GM23248 (cell line): ENCODE results near the gene LUC7L3. TPM values are rescaled to one million over a fixed set of nuclear protein-coding genes. Genes with fewer than 3 reads are reported as not detected.
A peak's percentile ranks its signal among the peaks of the same experiment; 100 is the strongest.
"Not testable (repeated sequence)": the region's sequence is repeated elsewhere in the genome, so short reads cannot be mapped to it uniquely, and the experiment has no call there.

Source experiments
- DNase-seq: peaks from one replicate; pipeline ENCODE4 v3.0.0-alpha.2; 2015
- H2AFZ ChIP-seq: fragments of 200-600 bp; sonication (generic); 2 replicates; pipeline ENCODE4 v1.6.1; 2016; ENCODE audit warnings: antibody characterized with exemption
- H3F3A ChIP-seq: fragments of 200-600 bp; sonication (generic); 2 replicates; pipeline ENCODE4 v1.6.1; 2016; ENCODE audit warnings: mild to moderate bottlenecking, antibody characterized with exemption, mixed run types; ENCODE audit not compliant: insufficient read depth
- H3K27ac ChIP-seq: fragments of 200-600 bp; sonication (generic); 2 replicates; pipeline ENCODE4 v1.5.1; 2016; ENCODE audit warnings: mild to moderate bottlenecking
- H3K27me3 ChIP-seq: fragments of 200-600 bp; sonication (generic); replicated peaks from 2 replicates; pipeline ENCODE4 v1.6.1; 2016; ENCODE audit warnings: mild to moderate bottlenecking; ENCODE audit not compliant: insufficient read depth
- H3K36me3 ChIP-seq: fragments of 200-600 bp; sonication (generic); 2 replicates; pipeline ENCODE4 v1.6.1; 2016; ENCODE audit warnings: low read depth, mild to moderate bottlenecking
- H3K4me1 ChIP-seq: fragments of 200-600 bp; sonication (generic); 2 replicates; pipeline ENCODE4 v1.6.1; 2016; ENCODE audit warnings: mild to moderate bottlenecking; ENCODE audit not compliant: insufficient read depth
- H3K4me2 ChIP-seq: fragments of 200-600 bp; sonication (generic); one replicate; pipeline ENCODE4 v1.6.1; 2016; ENCODE audit warnings: mild to moderate bottlenecking; ENCODE audit not compliant: unreplicated experiment
- H3K4me3 ChIP-seq: fragments of 200-600 bp; sonication (generic); 2 replicates; pipeline ENCODE4 v1.5.1; 2016; ENCODE audit warnings: mild to moderate bottlenecking
- H3K79me2 ChIP-seq: fragments of 200-600 bp; sonication (generic); 2 replicates; pipeline ENCODE4 v1.6.1; 2016; ENCODE audit warnings: mild to moderate bottlenecking; ENCODE audit not compliant: insufficient read depth
- H3K9ac ChIP-seq: fragments of 200-600 bp; sonication (generic); 2 replicates; pipeline ENCODE4 v1.6.1; 2016; ENCODE audit warnings: mild to moderate bottlenecking
- H3K9me2 ChIP-seq: fragments of 200-600 bp; sonication (generic); 2 replicates; pipeline ENCODE4 v1.6.1; 2016; ENCODE audit warnings: mixed run types, mild to moderate bottlenecking, moderate library complexity; ENCODE audit not compliant: insufficient read depth
- H3K9me3 ChIP-seq: fragments of 200-600 bp; sonication (generic); one replicate; pipeline ENCODE4 v1.6.1; 2017; ENCODE audit warnings: low read depth
- H4K20me1 ChIP-seq: fragments of 200-600 bp; sonication (generic); 2 replicates; pipeline ENCODE4 v1.6.0; 2016; ENCODE audit not compliant: insufficient read depth
- EZH2 ChIP-seq: fragments of 200-600 bp; sonication (generic); IDR thresholded peaks from 2 replicates; pipeline ENCODE4 v1.6.1; 2018; ENCODE audit warnings: antibody characterized with exemption, mild to moderate bottlenecking; ENCODE audit not compliant: insufficient read depth, poor library complexity, severe bottlenecking
- EZH2phosphoT487 ChIP-seq: fragments of 200-600 bp; sonication (generic); IDR thresholded peaks from 2 replicates; pipeline ENCODE4 v1.6.1; 2018; ENCODE audit warnings: antibody characterized with exemption, moderate library complexity, mild to moderate bottlenecking, low read depth; ENCODE audit not compliant: insufficient read depth
- WGBS, 2 experiments: methylation state at CpG; one replicate each; pipeline ENCODE4 v1.1.6; 2015 to 2017; ENCODE audit warnings: low lambda C conversion rate in 2 of 2, low coverage in 1 of 2; ENCODE audit errors: missing lambda C conversion rate in 2 of 2; 5-methylcytosine and 5-hydroxymethylcytosine counted together
- in situ Hi-C: fragments of 300-500 bp; cut with MboI; formaldehyde crosslinking; loops from 2 replicates; pipeline ENCODE4 v1.15.0; 2020
- polyA plus RNA-seq: library from polyadenylated mRNA; unstranded; fragments of >200 nt; fragmentation: Nextera tagmentation; extraction: Ambion mirVana; gene quantifications from 2 replicates; pipeline ENCODE4 v1.2.1, GENCODE V29; 2016
- total RNA-seq: library from RNA; depleted of rRNA; stranded (reverse); fragments of >200 nt; shearing (Covaris generic); gene quantifications from 2 replicates; pipeline ENCODE4 v1.2.3, GENCODE V29; 2014

LUC7L3 gene
- total and polyA plus RNA-seq, 2 experiments from 2014 or later, result 59.1 to 138 TPM

- peak; percentile 58 for DNase-seq
- no peak overlapping the region for H2AFZ ChIP-seq
- H3K27ac ChIP-seq, result peak overlapping the region; percentile 97
- in situ Hi-C loops, result no loop called here
- peak overlapping the region; percentile 96 for H3K4me3 ChIP-seq
- H3K9me2 ChIP-seq, result no peaks in the 10 kb centered on the region
- H3K27me3 ChIP-seq, result no peaks in the 10 kb centered on the region
- peaks cover 33% of the 10 kb centered on the region for H3F3A ChIP-seq
- no peak for TF ChIP-seq EZH2
- no peak for TF ChIP-seq EZH2phosphoT487
- WGBS, 2 experiments, result 11 to 18% methylated on average over 7 of the region's 7 CpGs
- peak overlapping the region; percentile 98 for H3K9ac ChIP-seq
- H3K4me1 ChIP-seq, result peaks cover 25% of the 10 kb centered on the region
- H3K36me3 ChIP-seq, result no peaks in the 10 kb centered on the region
- peaks cover 46% of the 10 kb centered on the region; the same call in 1 of the 2 replicates for H4K20me1 ChIP-seq
- H3K79me2 ChIP-seq, result peaks cover 70% of the 10 kb centered on the region
- H3K9me3 ChIP-seq, result no peaks in the 10 kb centered on the region
- peak overlapping the region; percentile 97 for H3K4me2 ChIP-seq
Measured at GRCh38 chr17:50721194-50722010, 2.0 kb downstream of the LUC7L3 start.

GRCh38 chr17:50722746-50723145 lies 3.3 kb downstream of the LUC7L3 start:
- Histone ChIP-seq H3K36me3 (no peaks in the 10 kb centered on the region), H3K9me2 (no peaks in the 10 kb centered on the region), H3F3A (peaks cover 25% of the 10 kb centered on the region), H3K9me3 (no peaks in the 10 kb centered on the region), H3K4me2 (peak overlapping the region; percentile 97), H3K4me3 (peak overlapping the region; percentile 10; the same call in 1 of the 2 replicates), H3K79me2 (peaks cover 83% of the 10 kb centered on the region), H3K27me3 (no peaks in the 10 kb centered on the region), H2AFZ (no peak overlapping the region), H3K4me1 (peaks cover 20% of the 10 kb centered on the region), H3K27ac (0 out of 2 replicates have a peak overlapping the region, but pooled peaks have one; percentile 0), H4K20me1 (peaks cover 53% of the 10 kb centered on the region), H3K9ac (peak overlapping the region; percentile 21; the same call in 1 of the 2 replicates)
- WGBS, 2 experiments, result 16 to 24% methylated on average over 3 of the region's 3 CpGs
- TF ChIP-seq EZH2phosphoT487 (no peak), EZH2 (no peak)
- peak; percentile 30 for DNase-seq
- in situ Hi-C loops, result no loop called here

GRCh38 chr17:50724622-50725021 lies 5.2 kb downstream of the LUC7L3 start:
- H3K27me3 ChIP-seq, H3K9me3 ChIP-seq, in situ Hi-C loops, H3K4me2 ChIP-seq, H3K27ac ChIP-seq, DNase-seq, H3K9me2 ChIP-seq, H3K36me3 ChIP-seq, H3K4me3 ChIP-seq, H2AFZ ChIP-seq, H3K9ac ChIP-seq: not testable (repeated sequence)
- WGBS, 2 experiments, result 89 to 95% methylated on average over 4 to 6 of the region's 6 CpGs
- Histone ChIP-seq H3K79me2 (peaks cover 100% of the 10 kb centered on the region), H4K20me1 (peaks cover 67% of the 10 kb centered on the region), H3F3A (peaks cover 23% of the 10 kb centered on the region), H3K4me1 (peaks cover 25% of the 10 kb centered on the region)

GRCh38 chr17:50725769-50726655 lies 6.6 kb downstream of the LUC7L3 start:
- WGBS, 2 experiments, result 87 to 88% methylated on average over 12 of the region's 12 CpGs

More at GRCh38 chr17:50725769-50726655, 6.6 kb downstream of the LUC7L3 start:
- DNase-seq, result no peak
- Histone ChIP-seq H3K4me2 (no peak overlapping the region), H3K9me2 (no peaks in the 10 kb centered on the region), H3K27ac (no peak overlapping the region), H3K9ac (no peak overlapping the region), H3K27me3 (no peaks in the 10 kb centered on the region), H3F3A (peaks cover 12% of the 10 kb centered on the region), H2AFZ (no peak overlapping the region), H3K36me3 (no peaks in the 10 kb centered on the region), H3K4me1 (peaks cover 32% of the 10 kb centered on the region), H3K9me3 (no peaks in the 10 kb centered on the region), H4K20me1 (peaks cover 76% of the 10 kb centered on the region), H3K4me3 (no peak overlapping the region), H3K79me2 (peaks cover 100% of the 10 kb centered on the region)
- TF ChIP-seq EZH2 (no peak), EZH2phosphoT487 (no peak)
- in situ Hi-C loops, result no loop called here
